Cardiac fibroblast (primary cell): ENCODE data around the gene RDH13.

Experiments
- DNase-seq, 2 donors: peaks; one replicate each; pipeline versions ENCODE4 v3.0.0 to v3.0.0-alpha.2; 2010; ENCODE audit warnings: low read depth in 2 of 2
- H3K4me3 ChIP-seq, 2 donors: replicated peaks in 1 of 2; 1 replicate in 1 of 2; 2 replicates in 1 of 2; pipeline ENCODE4 v1.5.1; 2011; ENCODE audit warnings: low read depth in 2 of 2, low read length in 2 of 2, mild to moderate bottlenecking in 2 of 2, moderate library complexity in 1 of 2
- TF ChIP-seq, protein P1 (sequence below): IDR thresholded peaks from one replicate; pipeline ENCODE4 v1.5.1; 2011; ENCODE audit warnings: low read depth, mild to moderate bottlenecking, low read length, inconsistent platforms

RDH13 gene

DNA sequence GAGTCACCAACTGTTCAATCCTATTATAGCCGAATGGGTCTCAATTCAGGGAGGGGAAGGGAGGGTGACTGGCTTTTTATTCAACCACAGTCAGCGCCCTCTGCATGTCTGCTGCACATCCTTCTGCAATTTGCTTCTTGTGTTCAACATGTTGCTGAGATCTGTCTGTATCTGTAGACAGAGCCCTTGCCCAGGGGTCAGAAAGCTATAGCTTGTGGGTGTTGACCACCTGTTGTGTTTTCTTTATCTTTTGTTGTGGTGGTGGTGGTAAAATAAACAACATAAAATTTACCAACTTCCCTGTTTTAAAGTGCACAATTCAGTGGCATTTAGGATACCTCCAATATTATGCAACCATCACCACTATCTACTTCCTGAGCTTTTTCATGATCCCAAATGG lies 42.3 kb upstream of the RDH13 start:
- no peak for DNase-seq
- TF ChIP-seq, protein P1, sequence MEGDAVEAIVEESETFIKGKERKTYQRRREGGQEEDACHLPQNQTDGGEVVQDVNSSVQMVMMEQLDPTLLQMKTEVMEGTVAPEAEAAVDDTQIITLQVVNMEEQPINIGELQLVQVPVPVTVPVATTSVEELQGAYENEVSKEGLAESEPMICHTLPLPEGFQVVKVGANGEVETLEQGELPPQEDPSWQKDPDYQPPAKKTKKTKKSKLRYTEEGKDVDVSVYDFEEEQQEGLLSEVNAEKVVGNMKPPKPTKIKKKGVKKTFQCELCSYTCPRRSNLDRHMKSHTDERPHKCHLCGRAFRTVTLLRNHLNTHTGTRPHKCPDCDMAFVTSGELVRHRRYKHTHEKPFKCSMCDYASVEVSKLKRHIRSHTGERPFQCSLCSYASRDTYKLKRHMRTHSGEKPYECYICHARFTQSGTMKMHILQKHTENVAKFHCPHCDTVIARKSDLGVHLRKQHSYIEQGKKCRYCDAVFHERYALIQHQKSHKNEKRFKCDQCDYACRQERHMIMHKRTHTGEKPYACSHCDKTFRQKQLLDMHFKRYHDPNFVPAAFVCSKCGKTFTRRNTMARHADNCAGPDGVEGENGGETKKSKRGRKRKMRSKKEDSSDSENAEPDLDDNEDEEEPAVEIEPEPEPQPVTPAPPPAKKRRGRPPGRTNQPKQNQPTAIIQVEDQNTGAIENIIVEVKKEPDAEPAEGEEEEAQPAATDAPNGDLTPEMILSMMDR, result no peak
- no peak overlapping the region for H3K4me3 ChIP-seq

GRCh38 chr19:55103190-55103589 lies 40.2 kb upstream of the RDH13 start:
- no peak overlapping the region for H3K4me3 ChIP-seq
- TF ChIP-seq, protein P1, result no peak
- DNase-seq, result no peak

DNA sequence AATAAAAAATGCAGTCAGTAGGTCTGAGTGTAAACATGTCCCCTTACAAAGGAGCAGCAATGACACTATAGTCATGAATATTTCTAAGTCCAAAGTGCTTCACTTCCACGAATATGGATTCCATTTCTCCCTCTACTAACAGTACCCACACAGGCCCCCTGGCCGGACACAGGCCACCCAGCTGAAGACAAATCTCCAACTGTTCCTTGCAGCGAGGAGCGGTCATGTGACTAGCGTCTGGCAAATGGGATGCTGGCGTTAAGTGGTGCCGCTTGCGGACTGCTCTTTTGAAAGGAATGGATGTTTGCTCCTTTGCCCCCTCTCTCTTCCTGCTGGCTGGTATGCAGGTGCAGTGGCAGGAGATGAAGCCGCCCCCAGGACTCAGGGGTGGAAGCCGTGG lies 38.3 kb upstream of the RDH13 start:
- TF ChIP-seq, protein P1, result no peak
- no peak for DNase-seq
- H3K4me3 ChIP-seq, result no peak overlapping the region

- TF ChIP-seq, protein P1, result no peak
- H3K4me3 ChIP-seq, result no peak overlapping the region
- peak in 1 of 2 donors; percentile 22 for DNase-seq
Observed at GRCh38 chr19:55099557-55100506, 36.9 kb upstream of the RDH13 start.

- DNase-seq, result no peak
- H3K4me3 ChIP-seq, result no peak overlapping the region
- TF ChIP-seq, protein P1, result peak; percentile 9
Observed at GRCh38 chr19:55098716-55099556, 36.0 kb upstream of the RDH13 start.

- DNase-seq, result no peak
- no peak overlapping the region for H3K4me3 ChIP-seq
- TF ChIP-seq, protein P1, result no peak
Observed at GRCh38 chr19:55097864-55098715, 35.1 kb upstream of the RDH13 start.
